22Rv1 (cell line): ENCODE results near the gene NRG3.

Source experiments
- ZFX ChIP-seq: fragments of 450-650 bp; IDR thresholded peaks from 2 replicates; pipeline ENCODE4 v1.6.1; 2017; ENCODE audit warnings: antibody characterized with exemption, borderline replicate concordance
- TF ChIP-seq, protein P1 (sequence below): fragments of 450-650 bp; IDR thresholded peaks from 2 replicates; pipeline ENCODE4 v1.5.1; 2017; ENCODE audit warnings: mild to moderate bottlenecking

DNA sequence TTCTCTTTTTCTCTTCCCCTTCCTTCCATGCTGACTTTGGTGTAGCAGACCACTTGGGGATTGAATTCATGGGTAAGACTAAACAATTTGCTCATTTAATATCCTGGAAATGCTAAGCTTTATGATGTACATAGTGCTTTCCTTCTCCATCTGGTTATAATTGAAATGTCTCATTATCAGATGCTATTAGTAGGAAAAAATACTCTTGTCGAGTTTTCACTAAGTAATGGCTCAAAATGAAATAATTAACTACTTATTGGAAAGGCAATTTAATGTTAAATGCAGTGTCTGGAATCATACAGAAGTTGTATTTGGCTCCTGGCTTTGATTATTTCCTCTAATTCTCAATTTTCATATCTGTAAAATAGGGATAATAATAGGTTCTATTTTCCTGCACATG is 990.4 kb downstream of the NRG3 start:
- TF ChIP-seq ZFX: no peak
- TF ChIP-seq, protein P1, sequence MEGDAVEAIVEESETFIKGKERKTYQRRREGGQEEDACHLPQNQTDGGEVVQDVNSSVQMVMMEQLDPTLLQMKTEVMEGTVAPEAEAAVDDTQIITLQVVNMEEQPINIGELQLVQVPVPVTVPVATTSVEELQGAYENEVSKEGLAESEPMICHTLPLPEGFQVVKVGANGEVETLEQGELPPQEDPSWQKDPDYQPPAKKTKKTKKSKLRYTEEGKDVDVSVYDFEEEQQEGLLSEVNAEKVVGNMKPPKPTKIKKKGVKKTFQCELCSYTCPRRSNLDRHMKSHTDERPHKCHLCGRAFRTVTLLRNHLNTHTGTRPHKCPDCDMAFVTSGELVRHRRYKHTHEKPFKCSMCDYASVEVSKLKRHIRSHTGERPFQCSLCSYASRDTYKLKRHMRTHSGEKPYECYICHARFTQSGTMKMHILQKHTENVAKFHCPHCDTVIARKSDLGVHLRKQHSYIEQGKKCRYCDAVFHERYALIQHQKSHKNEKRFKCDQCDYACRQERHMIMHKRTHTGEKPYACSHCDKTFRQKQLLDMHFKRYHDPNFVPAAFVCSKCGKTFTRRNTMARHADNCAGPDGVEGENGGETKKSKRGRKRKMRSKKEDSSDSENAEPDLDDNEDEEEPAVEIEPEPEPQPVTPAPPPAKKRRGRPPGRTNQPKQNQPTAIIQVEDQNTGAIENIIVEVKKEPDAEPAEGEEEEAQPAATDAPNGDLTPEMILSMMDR: no peak
